Activated CD4-positive, alpha-beta T cell treated with anti-CD3 and anti-CD28 coated beads for 4 hours (primary cell): Measurements from ENCODE around the gene NF1.
"Not testable (repeated sequence)": the region's sequence is repeated elsewhere in the genome, so short reads cannot be mapped to it uniquely, and the experiment has no call there.

Experiments
- DNase-seq, 2 donors: peaks; one replicate each; pipeline ENCODE4 v3.0.0-alpha.2; 2020

Gene NF1

DNA sequence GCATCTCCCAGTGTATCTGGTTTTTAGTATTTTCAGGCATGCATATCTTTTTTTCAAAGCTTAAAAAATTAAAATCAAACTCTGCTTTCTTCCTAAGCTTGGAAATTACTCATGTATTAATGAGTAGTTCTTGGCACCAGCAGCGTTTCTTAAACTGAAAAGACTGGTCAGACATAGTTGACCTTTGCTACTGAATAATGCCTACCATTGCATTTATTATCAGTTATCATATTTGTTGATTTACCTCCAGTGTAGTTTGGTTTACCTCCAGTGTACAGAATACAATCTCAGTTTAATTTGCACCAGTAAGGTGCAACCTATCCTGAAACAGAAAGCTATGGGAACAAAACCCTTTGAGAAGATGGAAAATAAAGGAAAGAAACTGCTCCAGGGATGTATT is 261.2 kb downstream of the NF1 start:
- no peak for DNase-seq

DNA sequence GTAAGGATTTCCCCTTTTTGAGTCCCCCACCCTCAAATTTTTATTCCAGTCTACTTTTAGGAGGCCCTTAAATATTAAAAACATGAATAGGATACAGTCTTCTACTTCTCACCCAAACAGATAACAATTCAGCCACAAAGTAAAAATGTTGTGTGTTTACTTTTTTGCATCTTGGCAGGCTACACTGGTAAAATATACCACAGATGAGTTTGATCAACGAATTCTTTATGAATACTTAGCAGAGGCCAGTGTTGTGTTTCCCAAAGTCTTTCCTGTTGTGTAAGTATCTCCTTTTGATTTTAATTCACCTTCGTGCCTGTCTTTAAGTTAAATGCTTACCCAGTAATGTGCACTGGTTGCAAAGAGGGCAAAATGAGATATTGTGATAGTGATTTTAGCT is 262.3 kb downstream of the NF1 start:
- no peak for DNase-seq

DNA sequence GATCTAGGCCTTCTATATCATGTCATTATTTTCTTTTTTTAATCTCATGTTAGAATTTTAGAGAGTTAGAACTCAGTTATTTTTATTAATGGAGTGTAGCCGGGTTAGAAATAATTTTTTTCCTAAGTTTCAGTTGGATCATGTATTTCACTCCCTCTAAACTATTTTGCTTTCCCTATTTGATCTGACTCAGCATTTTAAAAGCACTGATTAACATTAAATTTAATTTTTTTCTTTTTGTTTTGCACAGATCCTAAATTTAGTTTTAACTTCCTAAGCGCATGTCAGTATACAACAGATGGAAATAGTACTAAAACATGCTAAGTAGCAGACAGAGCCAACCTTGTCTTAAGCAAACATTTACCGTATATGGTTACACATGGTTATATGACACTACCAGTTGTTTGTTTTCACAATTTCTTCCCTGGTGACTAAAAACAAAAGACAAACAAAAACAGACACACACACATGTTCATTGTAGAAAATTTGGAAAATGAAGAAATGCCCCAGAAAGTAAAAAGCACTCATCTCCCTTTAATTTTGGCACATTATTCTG is 263.1 kb downstream of the NF1 start:
- DNase-seq, result no peak

DNA sequence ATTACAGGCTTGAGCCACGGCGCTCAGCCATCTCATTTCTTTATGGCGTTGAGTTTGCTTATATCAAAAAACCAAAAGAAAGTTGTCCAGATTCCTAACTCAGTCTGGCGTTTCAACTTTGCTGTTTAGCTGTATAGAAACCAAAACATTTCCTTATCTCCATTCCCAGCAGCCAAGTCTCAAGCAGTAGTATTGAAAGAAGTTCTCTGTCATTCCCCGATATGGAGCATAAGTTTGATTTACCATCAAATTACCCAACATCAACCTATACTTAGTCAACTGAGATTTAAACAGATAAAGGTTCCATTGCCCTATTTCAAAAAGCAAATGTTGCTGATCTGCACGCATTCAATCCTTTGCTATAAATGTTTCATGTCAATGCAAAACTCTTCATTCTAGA is 269.2 kb downstream of the NF1 start:
- DNase-seq, result no peak

DNA sequence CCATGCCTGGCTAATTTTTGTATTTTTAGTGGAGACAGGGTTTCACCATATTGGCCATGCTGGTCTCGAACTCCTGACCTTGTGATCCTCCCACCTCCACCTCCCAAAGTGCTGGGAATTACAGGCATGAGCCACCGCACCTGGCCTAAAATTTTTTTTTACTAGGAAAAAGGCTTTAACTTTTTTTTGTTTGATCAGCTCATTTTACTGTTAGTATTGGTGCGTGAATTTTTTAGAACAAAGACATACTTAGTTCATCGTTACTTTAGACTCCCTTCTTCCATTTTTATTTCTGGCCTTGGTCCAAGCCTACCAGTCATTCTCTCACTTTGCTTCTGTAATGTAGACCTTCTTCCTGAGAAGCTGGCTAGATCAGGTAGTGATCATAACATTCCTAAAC is 271.3 kb downstream of the NF1 start:
- no peak for DNase-seq

DNA sequence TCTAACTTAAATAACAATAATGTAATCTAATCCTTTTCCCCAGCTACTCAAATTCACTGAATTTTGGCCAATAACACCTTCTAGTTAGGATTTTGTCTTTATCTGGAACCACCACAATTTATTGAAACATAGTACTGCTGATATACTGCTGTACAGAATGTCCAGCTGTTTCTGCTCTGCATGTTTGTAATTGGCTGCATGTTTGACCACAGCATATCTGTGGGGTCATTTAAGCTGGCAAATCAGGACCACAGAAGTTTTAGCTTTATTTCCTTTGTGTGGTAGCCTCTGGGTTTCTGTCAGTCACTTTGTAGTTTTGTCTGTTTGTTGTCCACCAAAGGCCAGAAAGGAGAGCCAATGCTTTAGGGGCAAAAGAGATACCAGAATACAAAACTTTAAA is 274.5 kb downstream of the NF1 start:
- no peak for DNase-seq

DNA sequence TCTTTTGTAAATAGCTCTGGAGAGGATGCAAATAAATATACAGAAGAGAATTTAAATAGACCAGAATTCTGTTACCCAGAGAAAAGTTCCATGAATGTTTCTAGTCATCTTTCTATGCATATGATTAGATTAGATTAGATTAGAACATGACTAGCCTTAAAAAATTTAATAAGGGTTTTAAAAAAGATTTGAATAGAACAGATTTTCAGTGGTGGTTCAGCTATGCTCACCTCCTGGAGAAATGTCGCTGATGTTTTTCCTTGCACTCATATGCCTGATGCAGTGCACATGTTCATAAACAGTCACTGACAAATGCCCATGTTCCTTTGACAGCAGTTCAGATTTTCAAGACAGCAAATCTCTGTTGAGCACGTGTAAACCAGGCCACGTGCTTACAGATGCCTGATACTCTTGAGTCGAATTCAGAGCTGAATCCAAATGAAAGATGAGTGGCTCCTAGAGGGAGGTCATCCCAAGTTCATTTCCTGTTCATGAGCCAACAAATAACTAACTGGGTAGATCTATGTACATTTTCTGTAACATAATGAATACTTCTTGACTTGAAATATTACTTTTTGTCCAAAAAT is 276.8 kb downstream of the NF1 start:
- DNase-seq, result no peak

DNA sequence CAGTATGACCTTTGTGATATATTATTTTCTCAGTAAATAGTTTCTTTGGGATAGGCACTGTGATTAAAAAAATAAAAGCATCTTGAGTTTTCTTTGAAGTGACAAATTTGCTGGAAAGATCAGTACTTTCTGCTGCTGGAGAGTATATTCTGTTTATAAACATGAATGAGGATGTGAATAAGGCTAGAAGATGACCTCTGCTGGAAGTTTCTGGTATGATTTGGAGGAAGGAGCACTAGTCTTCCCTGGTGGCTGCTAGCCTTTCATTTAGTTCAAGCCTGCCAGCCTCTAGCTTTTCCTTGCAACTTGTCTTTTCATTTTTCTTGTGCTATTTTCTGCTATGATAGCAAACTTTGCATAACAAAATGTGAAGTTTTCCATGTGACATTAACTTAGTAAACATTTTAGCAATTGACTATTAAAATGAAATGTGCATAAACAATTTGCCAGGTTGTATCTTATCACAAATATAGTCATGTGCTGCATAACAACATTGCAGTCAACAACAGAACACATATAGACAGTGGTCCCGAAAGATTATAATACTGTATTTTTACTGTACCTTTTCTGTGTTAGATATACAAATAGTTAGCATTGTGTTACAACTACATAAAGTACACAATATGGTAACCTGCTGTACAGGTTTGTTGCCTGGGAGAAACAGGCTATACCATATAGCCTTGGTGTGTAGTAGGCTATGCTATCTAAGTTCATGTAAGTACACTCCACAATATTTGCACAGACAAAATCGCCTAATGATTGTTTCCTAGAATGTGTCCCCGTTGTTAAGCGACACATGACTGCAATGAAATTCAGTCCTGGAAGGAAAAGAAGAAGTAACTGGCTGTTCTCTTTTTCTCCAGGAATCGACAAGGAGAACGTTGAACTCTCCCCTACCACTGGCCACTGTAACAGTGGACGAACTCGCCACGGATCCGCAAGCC is 278.6 kb downstream of the NF1 start:
- peak in 1 of 2 donors; percentile 47 for DNase-seq

DNA sequence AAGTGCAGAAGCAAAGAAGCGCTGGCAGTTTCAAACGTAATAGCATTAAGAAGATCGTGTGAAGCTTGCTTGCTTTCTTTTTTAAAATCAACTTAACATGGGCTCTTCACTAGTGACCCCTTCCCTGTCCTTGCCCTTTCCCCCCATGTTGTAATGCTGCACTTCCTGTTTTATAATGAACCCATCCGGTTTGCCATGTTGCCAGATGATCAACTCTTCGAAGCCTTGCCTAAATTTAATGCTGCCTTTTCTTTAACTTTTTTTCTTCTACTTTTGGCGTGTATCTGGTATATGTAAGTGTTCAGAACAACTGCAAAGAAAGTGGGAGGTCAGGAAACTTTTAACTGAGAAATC is 279.3 kb downstream of the NF1 start:
- no peak for DNase-seq

DNA sequence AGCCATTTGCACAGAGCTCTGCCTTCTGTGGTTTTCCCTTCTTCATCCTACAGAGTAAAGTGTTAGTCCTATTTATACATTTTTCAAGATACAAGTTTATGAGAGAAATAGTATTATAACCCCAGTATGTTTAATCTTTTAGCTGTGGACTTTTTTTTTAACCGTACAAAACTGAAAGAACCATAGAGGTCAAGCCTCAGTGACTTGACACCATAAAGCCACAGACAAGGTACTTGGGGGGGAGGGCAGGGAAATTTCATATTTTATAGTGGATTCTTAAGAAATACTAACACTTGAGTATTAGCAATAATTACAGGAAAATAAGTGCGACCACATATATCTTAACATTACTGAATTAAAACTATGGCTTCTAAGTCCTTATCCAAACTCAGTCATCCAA is 279.7 kb downstream of the NF1 start:
- DNase-seq, result no peak

DNA sequence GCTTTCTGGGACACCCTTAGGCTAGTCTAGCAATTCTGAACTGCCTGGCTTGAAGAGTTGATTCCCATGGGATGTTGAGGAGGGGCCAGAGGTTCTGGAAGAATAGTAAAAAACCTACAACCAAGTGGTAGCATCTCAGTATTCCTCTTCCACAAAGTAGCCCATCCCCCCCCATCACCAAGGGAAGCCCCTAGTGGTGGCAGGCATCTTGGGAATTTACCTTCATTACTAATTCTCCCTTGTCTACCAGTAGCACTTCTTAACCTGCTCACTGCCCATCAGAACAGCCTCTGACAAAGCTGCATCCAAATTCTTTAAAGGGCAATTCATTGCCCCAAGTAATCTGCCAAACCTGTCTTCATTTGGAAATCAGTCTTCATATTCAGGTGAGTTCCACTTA is 283.9 kb downstream of the NF1 start:
- DNase-seq, result no peak

DNA sequence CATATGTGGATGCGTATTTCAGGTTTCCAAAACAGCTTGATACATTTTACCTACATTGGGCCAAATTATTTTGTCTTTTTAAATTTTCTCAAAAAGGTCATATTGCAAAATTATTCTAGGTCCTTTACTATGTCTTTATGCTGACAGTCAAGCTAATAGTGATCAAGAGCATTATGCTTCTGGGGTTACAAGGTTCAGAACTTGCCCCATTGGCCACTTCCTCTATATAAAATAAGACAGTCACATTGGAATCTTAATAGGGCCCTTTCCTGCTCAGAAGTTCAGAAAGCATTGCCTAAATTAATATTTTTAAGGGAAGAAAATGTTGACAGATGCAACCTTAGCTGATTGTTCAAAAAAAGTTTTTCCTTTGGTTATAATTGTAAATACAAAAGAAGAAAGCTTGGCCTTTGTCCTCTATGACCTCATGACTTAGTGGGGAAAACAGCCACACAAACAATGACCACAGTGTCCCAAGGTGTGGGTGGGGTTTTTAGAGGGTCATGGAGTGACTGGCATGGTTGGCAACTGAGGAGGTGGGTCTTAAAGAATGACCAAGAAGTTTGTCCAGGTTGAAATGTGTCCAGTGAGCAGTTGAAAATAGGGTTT is 284.9 kb downstream of the NF1 start:
- no peak for DNase-seq

DNA sequence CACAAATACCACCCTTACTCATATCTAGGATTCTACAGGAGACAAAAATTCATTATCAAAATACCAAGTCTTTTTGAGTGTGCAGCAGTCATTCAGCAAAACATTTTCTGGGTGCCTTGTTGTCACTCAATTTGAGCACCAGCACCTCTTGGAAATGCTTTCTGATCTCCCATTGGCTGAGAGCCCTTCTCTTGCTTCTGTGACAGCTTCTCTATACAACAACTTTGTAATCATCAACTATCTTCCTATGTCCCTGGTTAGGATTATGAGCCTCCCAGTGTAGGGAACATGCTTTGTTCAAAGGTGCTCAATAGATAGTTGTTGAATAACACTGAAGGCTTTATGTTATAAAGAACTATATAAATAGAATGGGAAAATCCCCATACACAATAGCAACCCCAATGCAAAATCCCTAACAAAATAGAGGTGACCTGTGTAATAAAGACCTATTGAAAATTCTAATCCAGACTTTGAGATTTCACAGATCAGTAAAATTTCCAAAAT is 286.4 kb downstream of the NF1 start:
- no peak for DNase-seq

DNA sequence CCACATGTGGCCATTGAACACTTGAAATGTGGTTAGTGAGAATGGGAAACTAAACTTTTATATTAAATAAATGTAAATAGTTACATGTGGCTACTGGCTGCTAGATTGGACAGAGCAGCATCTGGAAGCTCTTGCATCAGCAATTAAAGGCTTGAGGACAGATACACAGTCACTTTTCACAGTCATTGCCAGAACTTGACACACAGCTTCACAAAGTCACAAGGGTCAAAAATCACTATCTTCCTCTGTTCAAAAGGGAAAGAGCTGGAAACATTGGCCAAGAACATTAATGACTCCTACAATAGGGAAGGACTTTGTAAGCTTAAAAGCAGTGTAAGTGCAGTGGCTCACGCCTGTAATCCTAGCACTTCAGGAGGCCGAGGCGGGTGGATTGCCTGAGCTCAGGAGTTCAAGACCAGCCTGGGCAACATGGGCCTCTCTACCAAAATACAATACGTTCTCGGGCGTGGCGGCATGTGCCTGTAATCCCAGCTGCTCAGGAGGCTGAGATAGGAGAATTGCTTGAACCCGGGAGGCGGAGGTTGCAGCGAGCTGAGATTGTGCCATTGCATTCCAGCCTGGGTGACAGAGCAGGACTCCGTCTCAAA is 288.0 kb downstream of the NF1 start:
- not testable (repeated sequence) for DNase-seq

DNA sequence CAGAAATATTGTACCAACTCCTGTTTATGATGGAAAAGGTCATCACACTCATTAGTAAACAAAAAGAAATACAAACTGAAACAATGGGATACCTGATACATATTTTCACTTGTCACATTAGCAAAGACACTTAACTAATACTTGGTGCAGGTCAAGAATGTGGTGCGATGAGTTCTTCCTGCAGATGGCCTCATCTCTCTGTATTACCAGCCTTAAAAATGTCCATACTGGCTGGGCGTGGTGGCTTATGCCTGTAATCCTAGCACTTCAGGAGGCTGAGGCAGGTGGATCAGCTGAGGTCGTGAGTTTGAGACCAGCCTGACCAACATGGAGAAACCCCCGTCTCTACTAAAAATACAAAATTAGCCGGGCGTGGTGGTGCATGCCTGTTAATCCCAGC is 288.7 kb downstream of the NF1 start:
- DNase-seq, result not testable (repeated sequence)

DNA sequence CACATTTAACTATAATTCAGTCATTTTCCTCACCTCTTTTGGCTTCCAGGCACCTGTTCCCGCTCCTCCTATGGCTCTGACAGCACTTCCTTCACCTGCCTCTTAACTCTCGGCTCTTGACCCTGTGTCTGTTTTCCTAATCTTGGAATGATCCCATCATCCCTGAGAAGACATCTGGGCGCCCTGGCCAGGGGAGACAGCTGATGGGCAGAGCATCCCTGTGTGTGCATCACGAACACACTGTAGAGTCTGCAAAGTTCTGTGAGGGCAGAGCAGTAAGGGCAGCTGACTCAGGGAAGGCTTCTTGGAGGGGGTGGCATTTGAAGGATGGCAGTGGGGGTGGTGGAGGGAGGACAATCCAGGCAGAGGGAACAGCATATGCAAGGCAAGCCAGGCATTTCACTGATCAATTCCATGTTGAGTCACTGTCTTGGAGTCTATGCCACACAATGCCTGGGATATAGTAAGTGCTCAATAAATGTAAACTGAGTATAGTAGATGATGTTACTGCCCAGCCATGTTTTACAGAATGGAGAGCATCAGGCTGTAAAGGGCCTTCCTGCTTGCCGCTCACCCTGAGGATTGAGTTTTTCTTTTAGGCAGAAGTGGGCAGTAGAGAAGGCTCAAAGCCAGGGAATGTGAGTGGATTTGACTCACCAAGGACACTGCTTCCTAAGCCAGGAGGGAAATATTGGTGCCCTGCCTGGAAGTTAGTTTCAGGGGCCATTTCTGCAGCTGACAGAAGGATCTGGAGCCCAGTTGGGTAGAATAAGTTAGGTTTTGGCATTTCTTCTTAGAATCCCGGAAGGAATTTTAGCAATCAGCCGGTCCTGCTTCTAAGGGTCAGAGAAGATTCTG is 290.9 kb downstream of the NF1 start:
- no peak for DNase-seq

DNA sequence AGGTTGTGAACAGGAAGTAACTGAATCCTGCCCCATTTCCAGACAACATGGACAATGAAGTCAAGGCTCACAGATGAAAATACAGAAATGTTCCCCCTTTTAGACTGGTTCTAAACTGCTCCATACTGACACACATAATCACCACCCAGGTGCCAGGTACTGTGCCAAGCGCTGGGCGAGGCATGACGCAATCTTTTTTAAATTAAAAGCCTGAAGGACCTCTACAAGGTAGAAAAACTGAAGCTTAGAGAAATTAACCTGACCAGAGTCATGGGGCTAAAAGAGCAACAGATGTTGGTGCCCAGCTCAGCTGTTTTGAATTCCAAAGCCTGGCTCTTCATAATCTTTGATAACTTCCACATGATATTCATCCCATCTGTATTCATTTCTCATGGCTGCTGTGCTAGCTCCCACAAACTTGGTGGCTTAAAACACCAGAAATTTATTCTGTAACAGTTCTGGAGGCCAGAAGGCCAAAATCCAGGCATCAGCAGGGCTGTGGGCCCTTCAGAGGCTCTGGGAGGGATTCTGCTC is 291.8 kb downstream of the NF1 start:
- DNase-seq, result no peak

DNA sequence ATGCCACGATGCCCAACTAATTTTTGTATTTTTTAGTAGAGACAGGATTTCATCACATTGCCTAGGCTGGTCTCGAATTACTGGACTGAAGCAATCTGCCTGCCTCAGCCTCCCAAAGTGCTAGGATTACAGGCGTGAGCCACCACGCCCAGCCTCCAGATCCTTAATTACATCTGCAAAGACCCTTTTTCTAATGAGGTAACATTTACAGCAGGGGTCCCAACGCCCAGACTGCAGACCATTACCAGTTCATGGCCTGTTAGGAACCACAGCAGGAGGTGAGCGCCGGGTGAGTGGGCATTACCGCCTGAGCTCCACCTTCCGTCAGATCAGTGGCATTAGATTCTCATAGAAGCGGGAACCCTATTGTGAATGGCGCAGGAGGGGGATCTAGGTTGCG is 292.7 kb downstream of the NF1 start:
- no peak for DNase-seq

DNA sequence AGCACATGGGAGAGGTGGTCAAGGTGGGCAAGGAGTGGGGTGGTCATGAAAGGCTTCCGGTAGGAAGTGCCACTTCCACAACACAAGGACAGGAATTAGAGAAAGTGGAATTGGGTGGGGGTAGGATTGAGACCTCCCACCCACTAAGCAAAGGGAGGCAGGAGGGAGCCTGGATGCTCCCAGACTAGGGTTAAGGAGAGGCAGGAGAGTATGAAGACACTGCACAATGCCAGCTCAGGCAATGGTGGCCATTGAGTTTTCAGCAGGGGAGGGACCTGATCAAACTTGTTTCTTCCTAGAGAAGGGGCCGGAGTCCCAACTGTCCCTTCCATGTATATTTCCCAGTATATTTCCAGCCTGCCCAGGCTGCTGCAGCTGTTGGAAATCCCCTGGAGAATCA is 293.6 kb downstream of the NF1 start:
- DNase-seq, result no peak

DNA sequence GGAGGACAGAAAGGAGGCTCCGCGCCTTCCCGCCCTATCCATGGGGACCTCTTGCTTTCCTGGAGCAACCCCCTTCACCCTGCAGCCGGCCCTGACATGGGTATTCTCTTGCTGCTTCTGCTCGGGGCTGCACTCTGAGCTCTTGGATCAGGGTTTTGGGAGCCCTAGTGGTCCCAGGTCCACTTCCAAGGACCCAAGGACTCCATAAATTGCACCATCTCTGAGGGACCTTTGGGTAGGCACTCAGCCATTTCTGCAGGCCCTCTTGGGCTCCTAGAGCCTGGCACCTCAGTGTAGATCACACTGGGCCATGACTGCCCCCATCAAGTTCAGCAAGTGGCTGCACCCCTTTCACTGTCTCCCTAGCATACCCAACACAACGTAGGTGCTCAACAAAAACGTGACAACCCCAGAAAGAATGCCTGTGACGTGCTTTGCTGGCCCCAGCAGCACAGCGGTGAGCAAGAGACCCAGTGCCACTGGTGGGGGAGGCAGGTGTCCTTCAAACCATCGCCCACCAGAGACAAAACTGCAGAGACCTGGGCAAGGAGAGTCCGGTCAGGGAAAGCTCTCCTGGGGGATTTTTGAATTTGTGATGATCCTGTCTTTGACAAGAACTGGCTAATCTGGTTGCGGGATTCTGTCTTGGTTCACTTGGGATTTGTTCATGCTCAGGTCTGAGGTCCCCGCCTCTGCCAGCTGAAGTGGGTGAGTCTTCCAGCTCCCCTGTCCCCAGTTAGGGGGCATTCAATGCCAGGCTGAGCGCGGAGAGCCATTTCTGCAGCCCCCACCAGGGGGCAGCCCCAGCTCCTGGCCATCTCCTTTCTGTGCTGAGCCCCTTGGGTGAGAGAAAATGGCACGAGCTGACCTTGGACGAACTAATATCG is 294.2 kb downstream of the NF1 start:
- peak in 1 of 2 donors; percentile 40 for DNase-seq
